Skin of body (tissue), 2 donors: ENCODE measurements around the gene SPANXA1. TPM values are rescaled to one million over a fixed set of nuclear protein-coding genes. Genes with fewer than 3 reads are reported as not detected.
"Not testable (repeated sequence)": the region's sequence is repeated elsewhere in the genome, so short reads cannot be mapped to it uniquely, and the experiment has no call there.

Experiments
- DNase-seq: peaks from one replicate; lab custom pipeline; 2025; lab: John Stamatoyannopoulos, UW
- total RNA-seq: library from RNA; depleted of rRNA; stranded (reverse); fragments of >200 nt; gene quantifications from one replicate; pipeline ENCODE4 v1.2.3, GENCODE V29; 2014

The SPANXA1 gene, protein sequence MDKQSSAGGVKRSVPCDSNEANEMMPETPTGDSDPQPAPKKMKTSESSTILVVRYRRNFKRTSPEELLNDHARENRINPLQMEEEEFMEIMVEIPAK
- not detected for total RNA-seq

DNA sequence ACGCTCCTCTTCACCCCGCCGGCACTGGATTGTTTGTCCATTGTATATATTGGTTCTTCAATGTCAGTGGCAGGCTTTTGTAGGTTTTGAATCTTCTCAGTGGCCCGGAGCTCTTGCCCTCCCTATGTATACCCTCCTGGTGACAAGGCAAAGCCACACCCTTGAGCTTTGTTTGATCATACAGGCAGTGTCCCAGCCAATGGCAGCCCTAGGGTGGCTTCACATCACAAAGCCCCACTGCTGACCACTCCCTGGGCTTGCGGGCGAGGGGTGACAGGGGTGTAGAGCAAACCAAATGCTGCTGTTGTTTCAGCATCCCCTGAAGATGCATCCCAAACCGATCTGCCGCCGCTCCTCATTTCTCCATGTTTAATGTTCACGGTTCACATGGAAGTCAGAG is at the start of gene SPANXA1:
Gene SPANXA1 (minus strand): TSS at position 101 of the 400 bp plus-strand sequence. CDS start 60 bp downstream, at position 41.
- DNase-seq = not testable (repeated sequence)

DNA sequence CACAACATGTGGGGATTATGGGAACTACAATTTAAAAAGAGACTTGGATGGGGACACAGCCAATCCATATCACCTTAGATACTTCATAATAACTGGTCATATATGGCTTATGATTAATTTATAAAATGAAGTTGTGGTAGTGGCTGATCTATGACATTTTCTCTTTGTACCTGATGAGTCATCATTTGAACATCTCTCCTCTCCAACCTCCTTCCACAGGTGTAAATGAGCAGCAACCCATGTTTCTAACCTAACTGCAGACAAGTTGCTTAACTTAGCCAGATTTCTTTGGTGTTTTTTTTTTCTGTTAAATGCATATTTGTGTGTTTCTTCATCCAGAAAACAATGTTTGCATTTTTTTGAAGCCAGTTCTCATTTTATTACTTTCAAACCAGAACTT is 47.6 kb upstream of the SPANXA1 start:
- no peak for DNase-seq

DNA sequence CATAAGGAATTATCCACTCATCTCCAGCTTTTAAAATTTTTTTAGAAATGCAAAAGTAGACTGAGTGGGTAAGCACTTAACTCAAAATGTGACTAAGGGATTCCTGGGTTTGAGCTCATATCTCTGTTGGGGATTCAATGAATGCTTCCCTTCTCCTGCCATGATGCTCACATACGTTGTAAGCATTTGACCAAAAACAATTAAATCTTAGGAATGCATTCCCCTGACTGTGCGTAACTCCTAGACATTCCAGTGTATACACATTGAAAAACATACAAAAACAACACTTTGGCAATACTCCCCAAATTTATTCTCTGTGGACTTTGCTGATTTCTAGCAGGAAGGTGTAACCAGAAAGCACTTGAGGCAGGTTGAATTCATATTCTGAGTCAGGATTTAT is 34.8 kb upstream of the SPANXA1 start:
- DNase-seq = no peak

DNA sequence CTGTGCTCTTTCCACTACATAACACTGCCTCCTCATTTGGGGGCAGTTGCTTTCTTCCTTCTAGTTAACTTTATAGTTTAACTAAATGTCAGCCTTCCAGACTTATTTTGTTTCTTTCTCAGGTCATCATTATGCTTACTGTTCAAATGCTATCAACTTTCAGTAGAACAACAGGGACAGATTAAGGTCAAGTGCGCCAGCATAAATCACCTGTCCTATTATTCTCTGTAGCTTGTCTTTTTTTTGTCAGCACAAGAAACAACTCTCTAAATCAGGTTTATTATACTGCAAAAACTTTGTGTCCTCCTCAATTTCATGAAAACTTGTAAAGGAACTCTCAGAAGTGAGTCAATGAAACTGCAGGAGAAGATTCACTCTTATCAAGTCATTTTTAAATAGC is 24.6 kb upstream of the SPANXA1 start:
- no peak for DNase-seq

DNA sequence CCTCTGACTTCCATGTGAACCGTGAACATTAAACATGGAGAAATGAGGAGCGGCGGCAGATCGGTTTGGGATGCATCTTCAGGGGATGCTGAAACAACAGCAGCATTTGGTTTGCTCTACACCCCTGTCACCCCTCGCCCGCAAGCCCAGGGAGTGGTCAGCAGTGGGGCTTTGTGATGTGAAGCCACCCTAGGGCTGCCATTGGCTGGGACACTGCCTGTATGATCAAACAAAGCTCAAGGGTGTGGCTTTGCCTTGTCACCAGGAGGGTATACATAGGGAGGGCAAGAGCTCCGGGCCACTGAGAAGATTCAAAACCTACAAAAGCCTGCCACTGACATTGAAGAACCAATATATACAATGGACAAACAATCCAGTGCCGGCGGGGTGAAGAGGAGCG is 4.9 kb upstream of the SPANXA1 start, which contains the start of gene SPANXA2:
Gene SPANXA2 (plus strand): TSS at position 301 of the 400 bp plus-strand sequence. CDS start 60 bp downstream, at position 361.
- not testable (repeated sequence) for DNase-seq

DNA sequence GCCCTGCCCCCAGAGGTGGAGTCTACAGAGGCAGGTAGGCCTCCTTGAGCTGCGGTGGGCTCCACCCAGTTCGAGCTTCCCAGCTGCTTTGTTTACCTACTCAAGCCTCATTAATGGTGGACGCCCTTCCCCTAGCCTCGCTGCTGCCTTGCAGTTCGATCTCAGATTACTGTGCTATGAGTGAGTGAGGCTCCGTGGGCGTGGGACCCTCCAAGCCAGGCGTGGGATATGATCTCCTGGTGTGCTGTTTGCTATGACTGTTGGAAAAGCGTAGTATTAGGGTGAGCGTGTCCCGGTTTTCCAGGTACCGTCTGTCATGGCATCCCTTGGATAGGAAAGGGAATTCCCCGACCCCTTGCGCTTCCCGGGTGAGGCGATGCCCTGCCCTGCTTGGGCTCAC is 42.0 kb downstream of the SPANXA1 start:
- not testable (repeated sequence) for DNase-seq

Other genes starting within 250 kb of the SPANXA1 start
- gene SPANXA2, start 5.0 kb upstream of the SPANXA1 start, total RNA-seq = not detected
- gene SPANXD, start 114.0 kb upstream of the SPANXA1 start, total RNA-seq = not detected